Left hindlimb (tissue), 1 donor: ENCODE measurements around the gene SCUBE1.

ENCODE experiments used
- DNase-seq: peaks from one replicate; pipeline ENCODE4 v3.0.0-alpha.2; 2018

SCUBE1 gene

DNA sequence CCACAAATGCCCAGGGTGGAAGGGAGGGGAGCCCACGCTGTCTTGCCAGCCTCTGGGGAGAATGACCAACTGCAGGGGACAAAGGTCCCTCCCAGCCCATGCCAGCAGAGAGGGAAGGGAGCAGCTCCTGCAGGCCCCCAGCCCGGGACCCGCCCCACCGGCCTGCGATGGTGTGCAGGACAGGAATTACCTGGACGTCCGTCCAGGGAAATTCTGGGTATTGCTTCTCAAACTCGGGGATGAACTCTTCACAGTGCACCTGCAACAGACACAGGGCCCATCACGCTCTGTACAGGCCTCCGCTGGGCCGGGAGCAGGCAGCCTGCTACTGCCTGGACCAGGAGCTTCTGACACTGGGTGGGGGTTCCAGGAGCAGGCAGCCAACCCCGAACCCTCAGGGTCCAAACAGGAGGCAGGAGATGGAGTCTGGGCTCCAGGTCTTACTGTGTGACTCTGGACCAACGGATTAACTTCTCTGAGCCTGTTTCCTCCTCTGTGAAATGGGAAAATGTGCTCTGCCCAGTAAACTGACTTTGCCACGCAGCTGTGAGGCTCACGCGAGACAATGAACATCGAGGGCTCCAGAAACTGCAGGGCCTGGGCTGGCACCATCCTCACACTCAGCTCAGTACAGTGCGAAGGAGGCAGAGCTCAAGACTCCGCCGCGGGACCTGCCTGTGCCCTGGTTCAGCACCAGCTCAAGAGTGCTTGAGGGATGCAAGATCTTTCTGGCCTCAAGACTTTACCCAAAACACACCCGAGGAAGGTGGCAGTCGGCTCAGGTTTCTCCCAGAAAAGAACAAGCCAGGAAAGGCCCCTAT, 173.7 kb downstream of the SCUBE1 start:
- DNase-seq: no peak

DNA sequence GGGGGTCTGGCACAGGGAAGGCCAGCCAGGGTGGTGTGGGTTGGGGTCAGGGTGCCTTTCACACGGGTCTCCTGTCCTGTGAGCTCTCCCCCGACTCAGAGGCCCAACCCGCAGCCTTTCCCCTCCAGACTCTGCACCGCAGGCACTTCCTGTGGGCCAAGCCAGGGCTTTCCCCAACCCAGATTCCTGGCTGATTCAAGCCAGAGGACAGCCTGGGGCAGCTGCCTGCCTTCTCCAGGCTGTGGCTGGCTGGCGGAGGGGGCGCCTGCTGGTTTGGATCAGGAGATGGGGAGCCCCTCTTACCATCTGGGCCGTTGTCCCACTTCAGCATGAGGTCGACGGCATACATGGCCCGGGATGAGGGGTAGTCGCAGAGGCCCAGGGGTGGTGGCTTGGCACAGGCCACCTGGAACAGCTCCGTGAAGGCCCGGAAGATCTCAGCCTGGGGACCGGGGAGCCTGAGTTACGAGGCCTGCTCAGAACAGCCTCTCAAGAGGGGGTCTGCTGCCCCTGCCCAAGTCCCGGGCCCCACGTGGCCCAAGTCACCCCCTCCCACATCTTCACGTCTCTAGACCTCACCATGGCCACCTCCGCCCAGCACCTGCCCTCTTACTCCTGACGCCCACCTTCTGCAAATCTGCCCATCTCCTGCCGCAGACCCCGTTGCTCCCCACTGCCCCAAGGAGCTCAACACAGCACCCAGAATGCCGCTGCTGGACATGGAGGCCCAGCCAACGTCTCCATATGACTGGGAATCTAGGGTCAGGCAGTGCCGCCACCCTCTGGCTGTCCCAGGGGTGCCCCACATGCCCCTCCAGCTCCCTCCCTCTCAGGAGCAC, 174.5 kb downstream of the SCUBE1 start:
- DNase-seq: peak; percentile 70

DNA sequence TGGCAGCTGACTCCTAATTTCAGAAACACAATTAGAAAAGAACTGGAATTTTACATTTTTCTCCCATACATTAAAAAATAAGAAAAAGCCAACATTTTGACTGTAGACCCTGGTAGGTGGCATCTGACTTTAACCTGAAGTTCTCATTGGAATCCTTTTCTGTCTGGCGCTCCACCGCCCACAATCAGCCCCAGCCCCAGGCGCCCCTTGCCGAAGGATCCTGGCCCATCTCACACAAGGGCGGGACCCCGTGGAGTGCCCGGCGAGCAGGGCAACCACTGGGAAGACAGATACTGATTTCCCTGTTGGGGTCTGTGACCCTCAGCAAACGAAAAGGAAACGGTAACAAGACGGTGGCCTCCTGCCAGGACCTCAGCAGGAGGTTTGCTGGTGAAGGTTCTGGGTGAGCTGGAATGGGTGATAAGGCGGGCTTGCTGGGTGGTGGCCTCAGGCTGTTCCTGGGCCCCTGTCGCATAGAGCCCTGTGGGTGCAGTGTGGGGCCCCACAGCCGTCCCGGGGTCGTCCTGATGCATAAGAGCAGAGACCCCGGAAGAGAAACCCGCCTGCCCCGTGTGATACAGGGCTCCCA, 176.1 kb downstream of the SCUBE1 start:
- DNase-seq: no peak

DNA sequence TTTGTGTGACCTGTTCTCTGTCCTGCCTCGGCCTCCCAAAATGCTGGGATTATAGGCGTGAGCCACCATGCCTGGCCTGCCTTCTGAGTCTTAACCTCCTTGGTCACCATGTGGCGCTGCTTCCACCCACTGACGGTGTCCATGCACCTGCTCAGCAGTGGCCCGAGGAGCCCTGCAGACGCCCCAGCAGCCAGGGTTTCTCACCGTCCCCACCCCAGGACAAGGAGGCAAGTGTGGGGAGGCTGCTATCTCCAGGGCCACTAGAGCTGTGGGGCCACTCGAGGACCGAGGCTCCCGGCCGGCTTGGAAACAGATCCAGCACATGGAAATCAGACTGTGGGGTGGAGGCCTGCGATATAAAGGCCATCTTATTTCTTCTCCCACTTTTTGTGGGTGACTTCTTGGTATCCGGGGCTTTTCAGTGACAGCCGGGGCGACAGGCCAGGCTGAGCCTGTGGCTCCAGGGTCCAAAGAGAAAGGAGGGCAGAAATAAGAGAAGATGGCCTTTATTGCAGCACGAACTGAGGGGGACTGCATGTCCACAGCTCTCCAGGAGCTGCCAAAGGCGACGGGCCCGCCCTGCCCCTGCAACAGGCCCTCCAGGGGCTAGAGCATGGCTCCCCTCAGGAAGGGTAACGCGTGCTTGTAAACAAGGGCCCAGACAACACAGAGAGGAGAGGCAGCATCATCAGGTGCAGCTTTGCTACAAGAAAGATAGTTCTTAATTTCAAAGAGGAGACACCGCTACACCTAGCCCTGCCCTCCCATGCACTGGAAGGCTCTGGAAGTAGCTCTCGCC, 176.8 kb downstream of the SCUBE1 start:
- no peak for DNase-seq

DNA sequence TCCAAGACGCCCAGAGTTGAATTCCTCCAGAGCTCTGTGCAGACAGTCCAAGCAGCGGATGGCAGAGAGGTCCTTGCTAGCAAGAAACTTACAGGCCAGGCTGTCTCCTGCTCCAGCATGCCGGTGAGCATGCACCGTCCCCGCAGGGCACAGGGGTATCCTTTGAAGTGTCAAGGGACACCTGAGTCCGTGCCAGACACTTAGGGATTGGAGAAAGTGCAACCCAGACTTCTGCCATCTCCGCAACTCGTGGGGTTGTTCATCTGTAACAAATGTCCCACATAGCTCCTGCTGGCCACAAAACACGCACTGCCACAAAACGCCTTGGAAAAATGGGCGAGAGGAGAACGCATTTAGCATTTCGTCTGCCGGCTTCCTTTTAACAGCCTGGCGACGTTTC, 178.5 kb downstream of the SCUBE1 start:
- DNase-seq: no peak

DNA sequence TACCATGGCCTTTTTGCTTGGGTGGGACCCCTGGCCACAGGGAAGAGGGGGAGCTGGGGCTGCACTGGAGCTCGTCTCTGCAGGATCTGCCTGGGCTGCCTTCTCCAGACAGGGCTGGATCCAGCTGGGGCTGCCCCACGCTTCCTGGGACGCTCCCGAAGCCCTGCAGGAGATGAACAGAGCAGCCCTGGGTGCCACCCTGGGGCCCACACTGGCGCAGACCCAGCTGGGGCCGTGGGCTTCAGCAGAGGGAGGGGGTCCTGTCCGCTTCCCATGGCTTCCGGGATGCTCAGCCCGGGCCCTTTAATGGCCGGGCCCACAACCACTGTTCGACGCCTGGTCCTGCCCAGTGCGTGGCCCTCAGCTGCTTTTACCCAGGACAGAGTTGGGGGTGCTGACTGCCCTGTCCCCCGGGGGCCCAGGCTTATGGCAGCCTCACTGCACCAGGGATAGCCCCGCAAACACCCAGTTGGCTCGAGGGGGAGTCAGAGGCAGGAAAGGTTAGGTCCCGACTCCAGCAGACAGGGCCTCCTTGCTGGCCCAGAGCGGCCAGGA, 179.9 kb downstream of the SCUBE1 start:
- no peak for DNase-seq

DNA sequence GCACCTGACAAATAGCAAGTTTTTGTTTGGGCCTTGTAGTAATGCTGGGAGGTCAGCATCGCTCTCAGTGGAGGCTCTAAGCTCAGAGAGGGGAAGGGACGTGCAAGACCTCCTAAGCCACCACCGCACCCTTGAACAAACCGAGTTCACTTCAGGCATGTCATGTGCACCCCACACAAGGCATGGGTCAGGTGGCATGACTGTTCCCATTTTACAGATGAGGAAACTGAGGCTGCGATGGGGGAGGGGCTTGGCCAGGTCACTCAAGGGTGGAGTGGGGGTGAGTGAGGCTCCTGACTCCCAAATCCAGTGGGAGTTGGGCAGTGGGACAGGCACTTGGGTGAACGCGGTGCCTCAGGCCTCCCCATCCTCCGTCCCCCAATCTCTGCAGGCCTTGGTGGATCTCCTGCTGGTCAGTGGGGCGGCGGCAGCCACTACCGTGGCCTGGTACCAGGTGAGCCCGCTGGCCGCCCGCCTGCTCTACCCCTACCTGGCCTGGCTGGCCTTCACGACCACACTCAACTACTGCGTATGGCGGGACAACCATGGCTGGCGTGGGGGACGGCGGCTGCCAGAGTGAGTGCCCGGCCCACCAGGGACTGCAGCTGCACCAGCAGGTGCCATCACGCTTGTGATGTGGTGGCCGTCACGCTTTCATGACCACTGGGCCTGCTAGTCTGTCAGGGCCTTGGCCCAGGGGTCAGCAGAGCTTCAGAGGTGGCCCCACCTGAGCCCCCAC, 180.6 kb downstream of the SCUBE1 start:
- DNase-seq: no peak

DNA sequence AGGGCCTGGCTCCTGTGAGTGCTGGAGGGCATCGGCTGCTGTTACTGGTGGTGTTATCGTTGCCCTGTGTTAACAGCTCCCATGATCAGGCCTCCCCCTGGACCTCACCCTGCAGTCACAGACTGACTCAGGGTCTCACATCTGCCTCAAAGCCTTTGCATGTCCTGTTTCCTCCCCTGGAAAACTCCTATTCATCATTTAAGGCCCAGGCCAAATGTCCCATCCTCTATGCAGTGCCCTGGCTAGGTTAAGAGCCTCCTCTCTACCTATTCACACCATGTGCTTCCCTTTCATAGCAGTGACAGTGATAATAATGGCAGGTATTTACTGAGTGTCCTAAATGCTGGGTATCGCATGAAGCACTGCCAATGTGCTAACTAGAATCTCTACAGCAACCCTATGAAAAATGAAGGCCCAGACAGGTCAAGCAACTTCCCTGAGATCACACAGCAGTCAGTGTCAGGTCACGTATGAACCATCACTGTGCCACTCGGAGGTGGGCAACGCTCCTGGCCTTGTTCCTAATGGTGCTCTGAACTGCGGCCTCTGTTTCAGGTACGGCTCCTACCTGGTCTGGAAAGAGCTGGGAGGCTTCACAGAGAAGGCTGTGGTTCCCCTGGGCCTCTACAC, 182.6 kb downstream of the SCUBE1 start:
- DNase-seq: no peak

DNA sequence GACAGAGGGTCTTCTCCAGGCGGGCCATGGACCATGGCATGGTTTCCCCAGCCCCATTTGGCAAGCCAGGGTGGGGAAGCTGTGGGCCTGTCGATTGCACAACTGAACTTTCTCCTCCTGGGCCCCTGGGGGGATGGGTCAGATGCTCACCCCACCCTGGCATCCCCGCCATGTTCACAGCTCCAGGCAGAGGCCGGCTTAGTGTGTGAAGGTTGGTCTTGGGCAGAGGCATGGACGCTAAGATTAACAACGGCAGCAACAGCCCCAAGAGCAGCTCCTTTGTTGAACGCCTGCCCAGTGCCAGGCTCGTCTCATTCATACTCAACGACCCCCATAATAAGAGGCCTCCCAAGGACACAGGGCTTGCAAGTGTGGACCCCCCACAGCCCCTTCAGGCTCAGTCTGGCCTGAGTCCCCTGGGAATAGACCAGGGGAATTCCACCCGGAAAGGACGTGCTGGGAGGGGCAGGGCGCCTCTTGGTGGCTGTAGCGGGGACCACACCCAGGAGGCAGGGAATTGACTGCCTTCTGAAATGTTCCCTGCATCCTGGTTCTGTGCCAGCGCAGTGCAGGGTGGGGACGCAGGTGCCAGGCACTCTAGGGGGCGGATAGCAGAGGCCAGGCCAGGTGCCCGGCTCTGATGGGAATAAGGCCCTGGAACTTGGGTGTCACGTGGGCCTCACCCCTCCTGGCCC, 183.5 kb downstream of the SCUBE1 start:
- no peak for DNase-seq

DNA sequence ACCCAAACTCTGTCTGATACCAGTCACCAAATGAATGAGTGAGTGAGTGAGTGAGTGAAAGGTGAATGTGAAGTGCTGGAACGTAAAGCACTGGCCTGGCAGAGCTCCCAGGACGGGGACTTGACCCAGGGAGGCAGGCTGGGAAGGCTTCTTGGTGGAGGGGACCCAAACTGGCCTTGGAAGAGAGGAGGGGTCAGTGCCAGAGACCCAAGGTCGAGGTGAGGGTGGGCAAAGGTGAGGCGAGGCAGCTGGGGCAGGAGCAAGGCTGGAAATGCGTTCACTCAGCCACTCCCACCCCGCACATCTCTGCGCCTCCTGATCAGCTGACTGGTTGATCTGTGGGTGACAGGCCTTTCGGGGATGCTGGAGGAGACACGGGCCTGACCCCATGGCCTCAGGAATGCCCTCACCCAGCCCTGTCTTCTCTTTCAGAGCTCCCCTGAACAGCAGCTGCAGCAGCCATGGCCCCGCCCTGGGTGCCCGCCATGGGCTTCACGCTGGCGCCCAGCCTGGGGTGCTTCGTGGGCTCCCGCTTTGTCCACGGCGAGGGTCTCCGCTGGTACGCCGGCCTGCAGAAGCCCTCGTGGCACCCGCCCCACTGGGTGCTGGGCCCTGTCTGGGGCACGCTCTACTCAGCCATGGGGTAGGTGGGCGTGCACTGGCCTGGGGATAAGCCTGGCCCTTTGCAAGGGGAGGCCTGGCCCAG, 184.2 kb downstream of the SCUBE1 start:
- no peak for DNase-seq

DNA sequence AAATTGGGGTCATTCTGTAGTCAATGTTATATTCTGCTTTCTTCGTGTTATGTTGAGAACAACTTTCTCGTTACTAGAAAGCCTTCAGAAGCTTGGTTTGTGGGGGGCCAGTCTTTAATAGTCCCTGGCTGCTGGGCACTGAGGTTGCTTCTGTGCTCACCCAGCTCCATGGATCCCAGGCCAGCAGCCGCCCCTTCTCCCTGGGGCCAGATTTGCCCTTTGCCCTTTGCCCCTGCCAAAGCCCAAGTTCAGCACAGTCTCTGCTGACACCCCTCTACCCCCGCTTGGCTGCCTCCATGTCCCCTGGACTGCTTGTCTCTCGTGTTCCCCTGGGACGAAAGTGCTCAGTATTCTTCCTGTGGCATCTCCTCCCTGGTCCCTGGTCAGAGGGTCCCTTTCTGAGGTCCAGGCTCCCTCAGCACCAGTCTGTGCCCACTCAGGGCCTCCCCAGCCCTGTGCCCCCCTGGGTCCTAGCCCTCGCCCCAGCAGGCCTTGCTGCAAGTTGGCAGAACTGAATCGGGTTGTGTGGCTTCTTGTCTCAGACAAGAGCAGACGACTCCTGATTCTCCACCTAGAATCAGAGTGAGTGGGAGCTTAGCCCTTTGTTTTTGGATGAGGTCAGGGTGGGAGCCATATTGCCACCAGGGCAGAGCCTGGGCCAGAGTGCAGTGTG, 185.2 kb downstream of the SCUBE1 start:
- DNase-seq: no peak

DNA sequence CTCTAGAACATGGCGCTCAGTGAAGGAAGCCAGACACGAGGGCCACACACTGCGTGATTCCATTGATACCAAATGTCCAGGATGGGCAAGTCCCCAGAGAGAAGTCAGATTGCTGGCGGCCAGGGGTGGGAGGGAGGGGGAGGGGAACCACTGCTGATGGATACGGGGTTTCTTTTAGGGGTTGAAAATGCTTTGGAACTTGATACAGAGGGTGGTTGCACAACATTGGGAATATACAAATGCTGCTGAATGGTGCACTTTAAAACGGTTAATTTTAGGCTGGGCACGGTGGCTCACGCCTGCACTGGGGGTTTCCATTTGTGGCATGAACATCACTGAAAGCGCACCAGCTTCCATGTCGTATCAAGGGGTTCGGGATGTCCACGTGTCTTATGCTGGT, 186.8 kb downstream of the SCUBE1 start:
- no peak for DNase-seq

DNA sequence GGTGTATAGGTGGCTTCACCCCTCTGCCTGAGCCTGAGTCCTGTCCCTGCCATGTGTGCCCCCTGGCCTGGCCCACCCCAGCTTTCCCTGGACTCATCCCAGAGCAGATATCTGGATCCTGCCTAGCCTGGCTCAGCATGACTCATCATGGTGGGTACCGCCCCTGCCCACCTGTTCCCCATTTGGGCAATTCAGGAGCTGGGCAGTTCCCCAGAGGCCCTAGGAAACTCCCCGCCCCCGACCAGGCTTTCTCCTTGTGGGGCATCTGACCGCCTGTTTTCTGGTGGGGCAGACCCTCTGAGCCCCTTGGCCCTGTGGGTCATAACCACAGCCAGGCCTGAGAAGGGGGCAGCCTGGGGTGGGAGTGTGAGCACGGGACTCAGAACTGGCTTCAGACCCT, 187.4 kb downstream of the SCUBE1 start:
- no peak for DNase-seq

DNA sequence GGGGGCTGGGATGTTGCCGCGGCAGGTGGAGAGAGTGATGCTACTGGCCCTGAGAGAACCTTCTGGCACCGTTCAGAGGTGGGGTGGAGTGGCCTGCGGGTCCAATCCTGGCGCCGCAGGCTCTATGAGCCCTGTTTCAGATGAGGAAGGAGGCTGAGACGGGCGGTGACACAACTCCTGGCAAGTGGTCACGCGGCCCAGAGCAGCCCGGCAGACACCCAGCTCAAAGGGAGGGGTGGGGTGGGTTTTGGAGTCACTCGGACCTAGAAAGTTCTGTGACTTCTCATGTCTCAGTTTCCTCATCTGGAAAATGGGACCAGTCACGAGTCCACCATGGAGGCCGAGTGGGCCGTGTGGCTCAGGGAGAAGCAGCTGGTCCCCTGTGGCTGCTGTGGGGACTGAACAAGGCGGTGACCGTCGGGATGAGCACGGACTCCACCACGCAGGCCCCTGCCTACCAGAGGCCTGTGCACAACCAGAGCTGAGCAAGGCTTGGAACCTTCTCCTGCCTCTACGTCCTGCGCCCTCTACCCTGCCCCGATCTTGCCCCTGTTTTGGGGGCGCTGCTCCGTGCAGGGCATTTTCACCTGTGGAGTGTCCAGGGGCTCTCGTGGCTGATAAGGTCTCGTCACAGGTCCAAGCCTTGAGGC, 188.2 kb downstream of the SCUBE1 start:
- no peak for DNase-seq

DNA sequence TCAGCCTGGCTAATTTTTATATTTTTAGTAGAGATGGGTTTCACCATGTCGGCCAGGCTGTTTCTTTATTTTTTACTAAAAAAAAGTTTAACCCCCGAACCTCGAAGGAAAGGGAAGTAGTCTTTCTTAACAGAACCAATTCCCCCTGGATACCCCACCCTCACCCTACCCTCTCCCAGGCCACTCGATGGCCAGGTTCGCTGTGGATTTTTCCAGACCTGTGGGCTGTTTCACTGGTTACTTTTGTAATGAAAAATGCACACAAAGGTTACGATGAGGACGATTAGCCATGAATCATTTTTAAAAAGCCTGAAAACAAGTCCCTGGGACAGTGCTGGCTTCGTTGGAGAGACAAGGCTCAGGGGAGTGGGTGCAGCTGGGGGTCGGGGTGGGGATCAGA, 189.3 kb downstream of the SCUBE1 start:
- no peak for DNase-seq

DNA sequence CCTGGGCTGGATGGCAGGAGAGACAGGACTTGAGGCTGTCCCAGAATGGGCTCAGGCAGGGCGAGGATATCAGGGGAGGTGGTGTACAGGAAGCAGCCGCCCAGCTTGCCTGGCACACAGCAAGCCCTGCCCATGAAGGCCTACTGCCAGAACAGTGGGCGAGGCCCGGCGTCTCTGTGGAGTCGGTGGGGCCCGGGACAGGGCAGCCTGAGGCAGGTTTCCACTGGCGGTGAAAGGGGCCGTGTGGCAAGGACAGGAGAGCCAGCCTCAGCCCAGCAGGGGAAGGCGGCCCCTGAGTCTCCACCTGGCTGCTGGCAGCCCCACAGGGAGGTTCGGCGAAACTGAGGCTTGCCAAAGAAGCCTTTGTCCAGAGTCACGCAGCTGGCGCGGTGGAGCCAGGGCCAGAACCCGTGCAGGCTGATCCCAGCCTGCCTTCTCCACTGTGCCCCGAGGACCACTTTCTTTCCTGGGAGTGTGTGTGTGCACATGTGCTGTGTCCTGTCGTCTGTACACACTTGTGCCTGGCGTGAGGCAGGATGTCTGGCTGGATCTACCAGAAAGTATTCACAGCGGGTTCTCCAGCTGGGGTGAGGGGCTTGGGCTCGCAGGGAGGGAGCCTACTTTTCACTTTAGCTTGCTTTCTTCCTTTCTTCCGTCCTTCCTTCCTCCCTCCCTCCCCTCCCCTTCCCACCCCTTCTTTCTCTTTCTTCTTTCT, 190.7 kb downstream of the SCUBE1 start:
- peak; percentile 88 for DNase-seq

DNA sequence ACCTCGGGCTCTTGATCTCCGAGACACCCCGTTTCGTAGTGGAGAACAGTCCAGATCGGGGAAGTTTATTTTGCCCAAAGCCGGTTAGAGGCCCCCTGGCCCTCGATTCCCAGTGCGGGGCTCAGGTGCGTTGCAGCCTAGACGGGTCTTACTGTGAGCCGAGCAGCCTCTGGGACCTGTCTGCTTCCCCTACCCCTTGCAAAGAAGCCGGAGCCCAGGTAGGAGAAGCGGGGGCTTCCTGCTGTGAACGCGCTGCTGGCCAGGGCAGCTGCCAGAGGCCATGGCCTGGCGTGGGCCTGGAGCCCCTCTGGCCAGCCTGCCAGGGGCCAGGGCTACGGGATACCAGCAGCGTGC, 191.2 kb downstream of the SCUBE1 start:
- no peak for DNase-seq

DNA sequence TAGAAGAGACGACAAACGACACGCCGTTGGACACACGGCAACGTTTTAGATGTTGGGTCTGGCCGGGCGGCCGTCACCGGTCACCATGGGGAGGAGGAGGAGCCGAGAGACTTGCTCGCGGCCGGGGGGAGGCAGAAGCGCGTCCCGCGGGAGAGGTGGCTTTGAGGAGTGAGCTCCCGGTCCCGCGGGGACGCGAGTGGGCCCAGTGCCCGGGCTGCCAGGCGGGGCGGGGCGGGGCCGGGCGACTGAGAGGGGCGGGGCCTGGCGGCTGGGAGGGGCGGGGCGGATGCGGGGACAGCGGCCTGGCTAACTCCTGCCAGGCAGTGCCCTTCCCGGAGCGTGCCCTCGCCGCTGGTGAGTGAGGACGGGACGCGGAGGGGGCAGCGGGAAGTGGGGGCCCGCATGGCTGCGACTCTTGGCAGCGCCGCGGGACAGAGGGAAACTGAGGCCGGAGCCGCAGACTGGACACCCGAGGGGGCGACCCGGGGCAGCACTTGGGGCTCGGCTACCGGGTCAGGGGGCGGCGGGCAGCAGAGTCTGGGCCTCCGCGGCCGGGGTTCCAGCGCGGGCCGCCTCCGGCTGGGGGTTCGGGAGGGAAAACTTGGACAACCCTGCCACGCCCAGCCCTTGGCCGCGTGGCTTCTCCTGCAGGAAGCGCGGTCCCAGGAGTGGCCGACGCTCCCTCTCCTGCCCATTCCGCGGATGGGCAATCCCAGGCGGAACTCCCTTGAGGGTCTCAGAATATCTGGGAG, 191.7 kb downstream of the SCUBE1 start, which contains the start of gene TSPO:
Gene TSPO, plus strand, starts transcription at position 309 of the 752 bp plus-strand sequence. CDS start 7,680 bp downstream, outside the sequence.
- DNase-seq: peak; percentile 82
